ENCODE data around the gene EXOC6B.
A peak's percentile ranks its signal among the peaks of the same experiment; 100 is the strongest.

The EXOC6B gene

DNA sequence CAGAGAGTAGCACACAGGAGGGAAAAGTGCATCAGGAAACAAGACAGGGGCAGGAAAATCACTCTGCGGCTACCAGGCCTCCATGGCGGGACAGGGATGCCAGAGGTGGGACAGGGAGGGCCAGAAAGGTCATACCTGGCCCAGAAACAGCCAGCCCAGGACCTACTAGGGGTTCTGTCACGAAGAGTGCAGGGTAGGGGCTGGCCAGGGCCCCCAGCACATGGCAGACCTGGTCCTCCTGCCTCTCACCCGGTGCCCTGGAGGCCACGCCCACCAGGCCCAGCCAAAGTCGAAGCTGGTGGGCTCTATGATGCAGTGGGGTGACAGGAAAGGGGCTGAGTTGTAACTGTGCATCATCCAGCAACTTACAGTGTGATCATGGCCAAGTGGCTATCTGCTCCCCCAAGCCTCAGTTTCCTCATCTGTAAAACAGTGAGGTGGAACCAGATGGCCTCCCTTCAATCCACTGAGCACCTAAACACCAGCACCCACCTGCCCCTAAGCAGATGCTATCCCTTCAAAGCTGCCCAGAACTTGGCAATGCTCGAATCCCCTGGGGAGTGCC is 688.8 kb downstream of the EXOC6B start:
- DNase-seq (no peak), ATAC-seq (ENCODE audit: insufficient read depth, low read depth) (0 out of 3 replicates have a peak, but pooled peaks have one; percentile 21)
- TF ChIP-seq, protein P1, sequence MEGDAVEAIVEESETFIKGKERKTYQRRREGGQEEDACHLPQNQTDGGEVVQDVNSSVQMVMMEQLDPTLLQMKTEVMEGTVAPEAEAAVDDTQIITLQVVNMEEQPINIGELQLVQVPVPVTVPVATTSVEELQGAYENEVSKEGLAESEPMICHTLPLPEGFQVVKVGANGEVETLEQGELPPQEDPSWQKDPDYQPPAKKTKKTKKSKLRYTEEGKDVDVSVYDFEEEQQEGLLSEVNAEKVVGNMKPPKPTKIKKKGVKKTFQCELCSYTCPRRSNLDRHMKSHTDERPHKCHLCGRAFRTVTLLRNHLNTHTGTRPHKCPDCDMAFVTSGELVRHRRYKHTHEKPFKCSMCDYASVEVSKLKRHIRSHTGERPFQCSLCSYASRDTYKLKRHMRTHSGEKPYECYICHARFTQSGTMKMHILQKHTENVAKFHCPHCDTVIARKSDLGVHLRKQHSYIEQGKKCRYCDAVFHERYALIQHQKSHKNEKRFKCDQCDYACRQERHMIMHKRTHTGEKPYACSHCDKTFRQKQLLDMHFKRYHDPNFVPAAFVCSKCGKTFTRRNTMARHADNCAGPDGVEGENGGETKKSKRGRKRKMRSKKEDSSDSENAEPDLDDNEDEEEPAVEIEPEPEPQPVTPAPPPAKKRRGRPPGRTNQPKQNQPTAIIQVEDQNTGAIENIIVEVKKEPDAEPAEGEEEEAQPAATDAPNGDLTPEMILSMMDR (IDR thresholded peaks at IDR 0.05; ENCODE audit: borderline replicate concordance, extremely low read depth, low read length, poor library complexity, severe bottlenecking) = no peak
- TF ChIP-seq EZH2 (IDR thresholded peaks at IDR 0.05; ENCODE audit: borderline replicate concordance, low read depth, low read length, severe bottlenecking) = no peak
- no peak overlapping the region for H3K4me3 ChIP-seq (ENCODE audit: low read depth in 1 of 2, low read length in 2 of 2)
- H3K4me1 ChIP-seq (ENCODE audit: insufficient read depth, low read length) = no peaks in the 10 kb centered on the region
- no peak overlapping the region for H3K4me2 ChIP-seq (ENCODE audit: insufficient read depth, low read length)
- H3K27me3 ChIP-seq (ENCODE audit: insufficient read depth, low read length, poor library complexity) = no peaks in the 10 kb centered on the region
- no peak overlapping the region for H2AFZ ChIP-seq (ENCODE audit: low read depth, low read length)
- H3K9ac ChIP-seq (ENCODE audit: low read depth, low read length) = no peak overlapping the region
- no peaks in the 10 kb centered on the region for H3K9me3 ChIP-seq (ENCODE audit: insufficient read depth, low read length, severe bottlenecking)
- no peaks in the 10 kb centered on the region for H4K20me1 ChIP-seq (ENCODE audit: insufficient read depth, low read length)
- no peak overlapping the region for H3K27ac ChIP-seq (ENCODE audit: low read length)
- no peaks in the 10 kb centered on the region for H3K79me2 ChIP-seq (ENCODE audit: insufficient read depth, low read length)
- no peaks in the 10 kb centered on the region for H3K36me3 ChIP-seq (ENCODE audit: insufficient read depth, low read length)

DNA sequence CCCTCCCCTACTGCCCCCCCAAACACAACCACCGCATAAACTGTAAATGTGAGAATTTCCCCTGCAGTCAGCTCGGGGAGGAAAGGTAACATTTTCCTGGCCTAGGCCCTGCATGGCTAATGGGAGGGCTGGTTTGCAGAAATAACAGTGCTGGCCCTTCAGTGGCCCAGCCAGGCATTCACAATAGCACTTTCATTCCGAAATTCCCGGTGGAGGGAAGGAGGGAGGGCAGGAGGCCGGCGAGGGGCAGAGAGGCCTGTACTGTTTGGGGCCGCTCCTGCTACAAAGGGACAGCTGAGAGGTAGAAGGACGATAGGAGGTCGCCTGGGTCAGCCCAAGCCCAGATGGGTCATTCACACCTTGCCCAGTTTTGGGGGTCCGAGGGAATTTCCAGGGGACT is 689.5 kb downstream of the EXOC6B start:
- Histone ChIP-seq H3K9me3 (ENCODE audit: insufficient read depth, low read length, severe bottlenecking) (no peaks in the 10 kb centered on the region), H3K4me3 (ENCODE audit: low read depth in 1 of 2, low read length in 2 of 2) (no peak overlapping the region), H3K9ac (ENCODE audit: low read depth, low read length) (no peak overlapping the region), H3K79me2 (ENCODE audit: insufficient read depth, low read length) (no peaks in the 10 kb centered on the region), H3K4me1 (ENCODE audit: insufficient read depth, low read length) (no peaks in the 10 kb centered on the region), H3K36me3 (ENCODE audit: insufficient read depth, low read length) (no peaks in the 10 kb centered on the region), H3K27ac (ENCODE audit: low read length) (no peak overlapping the region), H3K27me3 (ENCODE audit: insufficient read depth, low read length, poor library complexity) (no peaks in the 10 kb centered on the region), H4K20me1 (ENCODE audit: insufficient read depth, low read length) (no peaks in the 10 kb centered on the region), H3K4me2 (ENCODE audit: insufficient read depth, low read length) (no peak overlapping the region), H2AFZ (ENCODE audit: low read depth, low read length) (no peak overlapping the region)
- ATAC-seq (ENCODE audit: insufficient read depth, low read depth) (no peak), DNase-seq (no peak)
- TF ChIP-seq EZH2 (IDR thresholded peaks at IDR 0.05; ENCODE audit: borderline replicate concordance, low read depth, low read length, severe bottlenecking) = no peak
- TF ChIP-seq, protein P1 (IDR thresholded peaks at IDR 0.05; ENCODE audit: borderline replicate concordance, extremely low read depth, low read length, poor library complexity, severe bottlenecking) = no peak

GRCh38 chr2:72135921-72136320 is 689.9 kb downstream of the EXOC6B start:
- Histone ChIP-seq H3K4me2 (ENCODE audit: insufficient read depth, low read length) (no peak overlapping the region), H3K79me2 (ENCODE audit: insufficient read depth, low read length) (no peaks in the 10 kb centered on the region), H3K27me3 (ENCODE audit: insufficient read depth, low read length, poor library complexity) (no peaks in the 10 kb centered on the region), H2AFZ (ENCODE audit: low read depth, low read length) (no peak overlapping the region), H3K9ac (ENCODE audit: low read depth, low read length) (no peak overlapping the region), H3K4me3 (ENCODE audit: low read depth in 1 of 2, low read length in 2 of 2) (no peak overlapping the region), H3K27ac (ENCODE audit: low read length) (no peak overlapping the region), H3K9me3 (ENCODE audit: insufficient read depth, low read length, severe bottlenecking) (no peaks in the 10 kb centered on the region), H3K36me3 (ENCODE audit: insufficient read depth, low read length) (no peaks in the 10 kb centered on the region), H4K20me1 (ENCODE audit: insufficient read depth, low read length) (no peaks in the 10 kb centered on the region), H3K4me1 (ENCODE audit: insufficient read depth, low read length) (no peaks in the 10 kb centered on the region)
- TF ChIP-seq, protein P1 (IDR thresholded peaks at IDR 0.05; ENCODE audit: borderline replicate concordance, extremely low read depth, low read length, poor library complexity, severe bottlenecking) = no peak
- no peak for TF ChIP-seq EZH2 (IDR thresholded peaks at IDR 0.05; ENCODE audit: borderline replicate concordance, low read depth, low read length, severe bottlenecking)
- DNase-seq (no peak), ATAC-seq (ENCODE audit: insufficient read depth, low read depth) (no peak)
